BE2C (cell line): ENCODE results near the gene RBM4B.

ENCODE experiments used
- DNase-seq: peaks from one replicate; pipeline ENCODE4 v3.0.0-alpha.2; 2020
- H3K27me3 ChIP-seq: fragments of 250-450 bp; sonication (Bioruptor Pico); 2 replicates; pipeline ENCODE4 v1.5.1; 2020; ENCODE audit warnings: mild to moderate bottlenecking
- H3K36me3 ChIP-seq: fragments of 250-450 bp; sonication (Bioruptor Pico); 2 replicates; pipeline ENCODE4 v1.5.1; 2020; ENCODE audit warnings: mild to moderate bottlenecking
- H3K4me1 ChIP-seq: fragments of 250-450 bp; sonication (Bioruptor Pico); 2 replicates; pipeline ENCODE4 v1.5.1; 2020
- H3K4me3 ChIP-seq: 2 replicates; pipeline ENCODE4 v1.5.1; 2011; ENCODE audit warnings: low read depth, low read length
- H3K9me3 ChIP-seq: fragments of 250-450 bp; sonication (Bioruptor Pico); 2 replicates; pipeline ENCODE4 v1.5.1; 2020
- TF ChIP-seq, protein P1 (sequence below): IDR thresholded peaks from 2 replicates; pipeline ENCODE4 v1.5.1; 2012; ENCODE audit warnings: mild to moderate bottlenecking, low read depth, low read length

Gene RBM4B

DNA sequence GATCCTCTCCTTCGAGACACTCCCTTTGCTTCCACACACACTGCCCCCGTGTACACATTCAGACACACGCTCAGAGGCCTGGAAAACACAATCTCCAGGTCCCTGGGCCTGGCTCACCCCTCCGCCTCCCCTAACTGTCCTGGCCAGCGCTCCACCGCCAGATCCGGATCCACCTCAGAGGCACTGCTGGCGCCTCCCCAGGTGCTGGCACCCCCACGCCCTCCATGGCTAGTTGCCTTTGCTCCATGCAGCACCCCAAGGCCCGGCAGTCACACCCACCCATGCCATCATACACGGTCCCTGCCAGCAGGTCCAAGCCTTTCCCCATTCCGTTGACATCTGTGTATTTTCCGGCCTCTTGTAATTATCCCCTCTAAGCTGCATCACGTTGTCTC is 40.2 kb upstream of the RBM4B start:
- Histone ChIP-seq H3K4me1 (no peaks in the 10 kb centered on the region; the same call in 1 of the 2 replicates), H3K36me3 (peaks cover 39% of the 10 kb centered on the region), H3K9me3 (no peaks in the 10 kb centered on the region), H3K4me3 (no peak overlapping the region), H3K27me3 (no peaks in the 10 kb centered on the region)
- TF ChIP-seq, protein P1, sequence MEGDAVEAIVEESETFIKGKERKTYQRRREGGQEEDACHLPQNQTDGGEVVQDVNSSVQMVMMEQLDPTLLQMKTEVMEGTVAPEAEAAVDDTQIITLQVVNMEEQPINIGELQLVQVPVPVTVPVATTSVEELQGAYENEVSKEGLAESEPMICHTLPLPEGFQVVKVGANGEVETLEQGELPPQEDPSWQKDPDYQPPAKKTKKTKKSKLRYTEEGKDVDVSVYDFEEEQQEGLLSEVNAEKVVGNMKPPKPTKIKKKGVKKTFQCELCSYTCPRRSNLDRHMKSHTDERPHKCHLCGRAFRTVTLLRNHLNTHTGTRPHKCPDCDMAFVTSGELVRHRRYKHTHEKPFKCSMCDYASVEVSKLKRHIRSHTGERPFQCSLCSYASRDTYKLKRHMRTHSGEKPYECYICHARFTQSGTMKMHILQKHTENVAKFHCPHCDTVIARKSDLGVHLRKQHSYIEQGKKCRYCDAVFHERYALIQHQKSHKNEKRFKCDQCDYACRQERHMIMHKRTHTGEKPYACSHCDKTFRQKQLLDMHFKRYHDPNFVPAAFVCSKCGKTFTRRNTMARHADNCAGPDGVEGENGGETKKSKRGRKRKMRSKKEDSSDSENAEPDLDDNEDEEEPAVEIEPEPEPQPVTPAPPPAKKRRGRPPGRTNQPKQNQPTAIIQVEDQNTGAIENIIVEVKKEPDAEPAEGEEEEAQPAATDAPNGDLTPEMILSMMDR = no peak
- no peak for DNase-seq

DNA sequence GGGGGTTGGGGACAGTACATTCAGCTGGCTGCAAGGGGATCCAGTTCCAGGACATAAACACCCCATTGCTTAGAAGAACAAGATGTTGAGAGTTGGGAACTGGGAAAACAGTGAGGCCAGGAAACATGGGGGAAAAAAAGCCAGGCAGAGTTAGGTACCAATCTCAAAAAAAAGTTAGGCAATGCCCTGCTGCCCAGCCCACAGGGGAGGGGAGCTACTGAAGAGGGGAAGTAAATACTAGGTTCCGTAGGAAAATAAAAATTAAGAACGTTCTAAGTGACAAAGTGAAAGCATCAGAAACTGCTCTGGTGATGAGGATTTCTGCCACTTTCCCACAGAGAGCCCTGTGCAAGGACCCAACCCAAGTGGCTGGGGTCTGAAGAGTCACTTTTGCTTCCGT is 39.3 kb upstream of the RBM4B start:
- H3K27me3 ChIP-seq = no peaks in the 10 kb centered on the region
- no peak for DNase-seq
- no peaks in the 10 kb centered on the region; the same call in 1 of the 2 replicates for H3K4me1 ChIP-seq
- TF ChIP-seq, protein P1 = no peak
- no peaks in the 10 kb centered on the region for H3K9me3 ChIP-seq
- peaks cover 39% of the 10 kb centered on the region for H3K36me3 ChIP-seq
- H3K4me3 ChIP-seq = no peak overlapping the region

- TF ChIP-seq, protein P1 = no peak
- Histone ChIP-seq H3K27me3 (no peaks in the 10 kb centered on the region), H3K9me3 (no peaks in the 10 kb centered on the region), H3K36me3 (peaks cover 43% of the 10 kb centered on the region), H3K4me3 (no peak overlapping the region), H3K4me1 (no peaks in the 10 kb centered on the region; the same call in 1 of the 2 replicates)
- DNase-seq = no peak
Observed at GRCh38 chr11:66715346-66716085, 37.8 kb upstream of the RBM4B start.

GRCh38 chr11:66713746-66714480 is 36.2 kb upstream of the RBM4B start:
- Histone ChIP-seq H3K4me3 (no peak overlapping the region), H3K9me3 (no peaks in the 10 kb centered on the region), H3K36me3 (peaks cover 44% of the 10 kb centered on the region), H3K4me1 (no peaks in the 10 kb centered on the region), H3K27me3 (no peaks in the 10 kb centered on the region)
- DNase-seq = no peak
- TF ChIP-seq, protein P1 = no peak

GRCh38 chr11:66710384-66710930 is 32.8 kb upstream of the RBM4B start:
- Histone ChIP-seq H3K4me3 (no peak overlapping the region), H3K27me3 (no peaks in the 10 kb centered on the region), H3K9me3 (no peaks in the 10 kb centered on the region), H3K4me1 (no peaks in the 10 kb centered on the region), H3K36me3 (peaks cover 64% of the 10 kb centered on the region)
- TF ChIP-seq, protein P1 = no peak
- no peak for DNase-seq
